Measurements from ENCODE around the gene SLC38A1.

SLC38A1 gene

GRCh38 chr12:46227616-46228015 lies 41.2 kb downstream of the SLC38A1 start:
- no peak for DNase-seq

- DNase-seq, result no peak
Observed at GRCh38 chr12:46224386-46224785, 44.5 kb downstream of the SLC38A1 start.

- no peak for DNase-seq
Observed at GRCh38 chr12:46223047-46223446, 45.8 kb downstream of the SLC38A1 start.

- no peak for DNase-seq
Observed at GRCh38 chr12:46222636-46223035, 46.2 kb downstream of the SLC38A1 start.

- DNase-seq, result no peak
Observed at GRCh38 chr12:46221255-46222128, 47.4 kb downstream of the SLC38A1 start.

GRCh38 chr12:46219877-46220655 lies 48.8 kb downstream of the SLC38A1 start:
- DNase-seq, result peak; percentile 73

- DNase-seq, result no peak
Observed at GRCh38 chr12:46219132-46219876, 49.5 kb downstream of the SLC38A1 start.

- DNase-seq, result no peak
Observed at GRCh38 chr12:46218322-46219095, 50.3 kb downstream of the SLC38A1 start.

GRCh38 chr12:46217541-46218321 lies 51.1 kb downstream of the SLC38A1 start:
- DNase-seq, result no peak

- DNase-seq, result peak; percentile 76
Observed at GRCh38 chr12:46214668-46215436, 54.0 kb downstream of the SLC38A1 start.

- no peak for DNase-seq
Observed at GRCh38 chr12:46212108-46212982, 56.5 kb downstream of the SLC38A1 start.

GRCh38 chr12:46210873-46211439 lies 57.9 kb downstream of the SLC38A1 start:
- no peak for DNase-seq

- DNase-seq, result no peak
Observed at GRCh38 chr12:46209914-46210872, 58.6 kb downstream of the SLC38A1 start.

- no peak for DNase-seq
Observed at GRCh38 chr12:46209170-46209569, 59.7 kb downstream of the SLC38A1 start.

- no peak for DNase-seq
Observed at GRCh38 chr12:46208370-46208769, 60.5 kb downstream of the SLC38A1 start.

GRCh38 chr12:46207644-46208043 lies 61.2 kb downstream of the SLC38A1 start:
- no peak for DNase-seq

GRCh38 chr12:46206471-46206870 lies 62.4 kb downstream of the SLC38A1 start:
- DNase-seq, result no peak

- DNase-seq, result no peak
Observed at GRCh38 chr12:46205294-46205693, 63.5 kb downstream of the SLC38A1 start.
